Measurements from ENCODE around the gene TXLNB.

- TF ChIP-seq, protein P1, sequence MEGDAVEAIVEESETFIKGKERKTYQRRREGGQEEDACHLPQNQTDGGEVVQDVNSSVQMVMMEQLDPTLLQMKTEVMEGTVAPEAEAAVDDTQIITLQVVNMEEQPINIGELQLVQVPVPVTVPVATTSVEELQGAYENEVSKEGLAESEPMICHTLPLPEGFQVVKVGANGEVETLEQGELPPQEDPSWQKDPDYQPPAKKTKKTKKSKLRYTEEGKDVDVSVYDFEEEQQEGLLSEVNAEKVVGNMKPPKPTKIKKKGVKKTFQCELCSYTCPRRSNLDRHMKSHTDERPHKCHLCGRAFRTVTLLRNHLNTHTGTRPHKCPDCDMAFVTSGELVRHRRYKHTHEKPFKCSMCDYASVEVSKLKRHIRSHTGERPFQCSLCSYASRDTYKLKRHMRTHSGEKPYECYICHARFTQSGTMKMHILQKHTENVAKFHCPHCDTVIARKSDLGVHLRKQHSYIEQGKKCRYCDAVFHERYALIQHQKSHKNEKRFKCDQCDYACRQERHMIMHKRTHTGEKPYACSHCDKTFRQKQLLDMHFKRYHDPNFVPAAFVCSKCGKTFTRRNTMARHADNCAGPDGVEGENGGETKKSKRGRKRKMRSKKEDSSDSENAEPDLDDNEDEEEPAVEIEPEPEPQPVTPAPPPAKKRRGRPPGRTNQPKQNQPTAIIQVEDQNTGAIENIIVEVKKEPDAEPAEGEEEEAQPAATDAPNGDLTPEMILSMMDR (conservative IDR thresholded peaks at IDR 0.05; ENCODE audit: low read depth, low read length), result no peak
- TF ChIP-seq EZH2phosphoT487 (IDR thresholded peaks at IDR 0.05; ENCODE audit: borderline replicate concordance, low read length), result no peak
- TF ChIP-seq EZH2 (IDR thresholded peaks at IDR 0.05; ENCODE audit: low read length, unreplicated experiment), result no peak
These were observed 32.4 kb upstream of the TXLNB start for GRCh38 chr6:139324301-139324555.

Data from PC-3 (cell line).